CD4-positive, alpha-beta memory T cell (primary cell): ENCODE data around the gene GRIA1. TPM values are rescaled to one million over a fixed set of nuclear protein-coding genes. Genes with fewer than 3 reads are reported as not detected.

ENCODE experiments used
- CTCF ChIA-PET: fragments of 350-600 bp; sonication (Branson Sonifier 250); formaldehyde crosslinking; loops from one replicate; lab custom pipeline; 2021; ENCODE audit warnings: inconsistent platforms; ENCODE audit not compliant: partially characterized antibody; lab: Charles Lee
- POLR2A ChIA-PET: fragments of 350-600 bp; sonication (Branson Sonifier 250); formaldehyde crosslinking; loops from one replicate; lab custom pipeline; 2021; ENCODE audit not compliant: partially characterized antibody; lab: Charles Lee
- DNase-seq, 5 donors: peaks; one replicate each; pipeline versions ENCODE4 v3.0.0 to v3.0.0-alpha.2; 2020 to 2022; ENCODE audit warnings: mixed read lengths in 1 of 5
- H3K27ac ChIP-seq: one replicate; pipeline ENCODE4 v1.7.0; 2013; ENCODE audit warnings: low read depth, low read length
- H3K27me3 ChIP-seq: 2 replicates; pipeline ENCODE4 v1.7.0; 2013; ENCODE audit warnings: mild to moderate bottlenecking, low read length, moderate library complexity; ENCODE audit not compliant: insufficient read depth
- H3K36me3 ChIP-seq: 2 replicates; pipeline ENCODE4 v1.7.0; 2013; ENCODE audit warnings: mild to moderate bottlenecking, low read length, moderate library complexity; ENCODE audit not compliant: insufficient read depth
- H3K4me1 ChIP-seq: 2 replicates; pipeline ENCODE4 v1.7.0; 2013; ENCODE audit warnings: mild to moderate bottlenecking, low read length, moderate library complexity; ENCODE audit not compliant: insufficient read depth
- H3K4me3 ChIP-seq, 2 donors: one replicate each; pipeline ENCODE4 v1.7.0; 2013; ENCODE audit warnings: low read length in 2 of 2, mild to moderate bottlenecking in 1 of 2
- H3K9me3 ChIP-seq, 2 donors: one replicate each; pipeline ENCODE4 v1.7.0; 2013; ENCODE audit warnings: low read length in 2 of 2, control low read depth in 1 of 2; ENCODE audit not compliant: control insufficient read depth in 1 of 2
- H3K27ac Mint-ChIP-seq, 7 donors: one replicate each; pipeline ENCODE4 v1.8.0; 2020 to 2021; ENCODE audit warnings: mixed read lengths in 7 of 7, mild to moderate bottlenecking in 6 of 7, inconsistent platforms in 3 of 7, moderate library complexity in 3 of 7
- H3K27me3 Mint-ChIP-seq, 2 donors: one replicate each; pipeline ENCODE4 v1.8.0; 2020 to 2021; ENCODE audit warnings: mixed read lengths in 2 of 2
- H3K36me3 Mint-ChIP-seq, 2 donors: one replicate each; pipeline ENCODE4 v1.8.0; 2020 to 2021; ENCODE audit warnings: mixed read lengths in 2 of 2, inconsistent platforms in 1 of 2, mild to moderate bottlenecking in 1 of 2
- H3K4me1 Mint-ChIP-seq, 4 donors: one replicate each; pipeline ENCODE4 v1.8.0; 2020 to 2021; ENCODE audit warnings: mixed read lengths in 4 of 4, mild to moderate bottlenecking in 1 of 4
- H3K4me3 Mint-ChIP-seq, 8 donors: one replicate each; pipeline ENCODE4 v1.8.0; 2020 to 2021; ENCODE audit warnings: mixed read lengths in 8 of 8, mild to moderate bottlenecking in 7 of 8, moderate library complexity in 6 of 8, inconsistent platforms in 3 of 8
- H3K9me3 Mint-ChIP-seq, 8 donors: one replicate each; pipeline ENCODE4 v1.8.0; 2020 to 2021; ENCODE audit warnings: mixed read lengths in 8 of 8, mild to moderate bottlenecking in 5 of 8, inconsistent platforms in 3 of 8, moderate library complexity in 1 of 8
- intact Hi-C: fragments of 100-400 bp; cut with micrococcal nuclease; formaldehyde crosslinking; loops from one replicate; pipeline ENCODE4 v1.15.1; 2023
- polyA plus RNA-seq, 2 donors: library from polyadenylated mRNA; unstranded; fragments of 300-500 nt; fragmentation: Illumina TruSeq; gene quantifications; one replicate each; pipeline ENCODE4 v1.2.3, GENCODE V29; 2021
- total RNA-seq, 2 experiments: library from RNA; stranded (reverse); gene quantifications; one replicate each; pipeline ENCODE4 v1.2.3, GENCODE V29; 2021

The GRIA1 gene
- total and polyA plus RNA-seq, 4 experiments from 2014 or later: not detected

GRCh38 chr5:153483482-153483881 lies 7.0 kb upstream of the GRIA1 start:
- no peaks in the 10 kb centered on the region for H3K4me1 ChIP-seq
- ChIA-PET POLR2A (no interaction called here), CTCF (no interaction called here)
- no peak overlapping the region for H3K4me3 ChIP-seq
- H3K27ac ChIP-seq: no peak overlapping the region
- Mint-ChIP-seq H3K27me3 (peaks cover 0 to 5% of the 10 kb centered on the region in 2 donors), H3K27ac (no peak overlapping the region), H3K9me3 (peaks cover 0 to 11% (median 2%) of the 10 kb centered on the region in 8 donors), H3K36me3 (no peaks in the 10 kb centered on the region), H3K4me1 (peaks cover 0 to 1% (median 0%) of the 10 kb centered on the region in 4 donors), H3K4me3 (no peak overlapping the region)
- DNase-seq: no peak
- H3K27me3 ChIP-seq: no peaks in the 10 kb centered on the region
- H3K36me3 ChIP-seq: no peaks in the 10 kb centered on the region
- H3K9me3 ChIP-seq: no peaks in the 10 kb centered on the region
- intact Hi-C loops: no loop called here

GRCh38 chr5:153485641-153486040 lies 4.8 kb upstream of the GRIA1 start:
- Histone ChIP-seq H3K27me3 (peaks cover 4% of the 10 kb centered on the region), H3K36me3 (no peaks in the 10 kb centered on the region), H3K4me3 (no peak overlapping the region), H3K27ac (no peak overlapping the region), H3K4me1 (no peaks in the 10 kb centered on the region), H3K9me3 (no peaks in the 10 kb centered on the region)
- H3K27ac Mint-ChIP-seq: no peak overlapping the region
- intact Hi-C loops: no loop called here
- H3K9me3 Mint-ChIP-seq: peaks cover 0 to 11% (median 1%) of the 10 kb centered on the region in 8 donors
- ChIA-PET POLR2A (no interaction called here), CTCF (no interaction called here)
- H3K4me3 Mint-ChIP-seq: no peak overlapping the region
- H3K27me3 Mint-ChIP-seq: peaks cover 8 to 10% of the 10 kb centered on the region in 2 donors
- H3K36me3 Mint-ChIP-seq: no peaks in the 10 kb centered on the region
- peaks cover 0 to 1% (median 0%) of the 10 kb centered on the region in 4 donors for H3K4me1 Mint-ChIP-seq
- no peak for DNase-seq

- DNase-seq: no peak
- Mint-ChIP-seq H3K4me1 (peaks cover 0 to under 1% (median 0%) of the 10 kb centered on the region in 4 donors), H3K9me3 (peaks cover 0 to 8% (median 1%) of the 10 kb centered on the region in 8 donors), H3K27ac (no peak overlapping the region), H3K36me3 (no peaks in the 10 kb centered on the region), H3K4me3 (no peak overlapping the region), H3K27me3 (peaks cover 16 to 17% of the 10 kb centered on the region in 2 donors)
- intact Hi-C loops: no loop called here
- Histone ChIP-seq H3K27ac (no peak overlapping the region), H3K4me3 (no peak overlapping the region), H3K36me3 (no peaks in the 10 kb centered on the region), H3K9me3 (no peaks in the 10 kb centered on the region), H3K4me1 (no peaks in the 10 kb centered on the region), H3K27me3 (peaks cover 4% of the 10 kb centered on the region)
- ChIA-PET POLR2A (no interaction called here), CTCF (no interaction called here)
Observed at GRCh38 chr5:153486771-153487170, 3.7 kb upstream of the GRIA1 start.

GRCh38 chr5:153489611-153490010 lies 859 bp upstream of the GRIA1 start:
- DNase-seq: no peak
- no peak overlapping the region for H3K27ac Mint-ChIP-seq
- intact Hi-C loops: no loop called here
- no peaks in the 10 kb centered on the region for H3K4me1 Mint-ChIP-seq
- H3K36me3 Mint-ChIP-seq: no peaks in the 10 kb centered on the region
- ChIA-PET CTCF (no interaction called here), POLR2A (no interaction called here)
- peaks cover 0 to 8% (median 1%) of the 10 kb centered on the region in 8 donors for H3K9me3 Mint-ChIP-seq
- H3K27me3 Mint-ChIP-seq: peaks cover 16 to 19% of the 10 kb centered on the region in 2 donors
- no peak overlapping the region for H3K4me3 Mint-ChIP-seq
- no peaks in the 10 kb centered on the region for H3K36me3 ChIP-seq
- H3K27me3 ChIP-seq: peaks cover 4% of the 10 kb centered on the region
- no peaks in the 10 kb centered on the region for H3K4me1 ChIP-seq
- H3K9me3 ChIP-seq: no peaks in the 10 kb centered on the region
- no peak overlapping the region for H3K27ac ChIP-seq
- H3K4me3 ChIP-seq: no peak overlapping the region

GRCh38 chr5:153491038-153491744 lies 721 bp downstream of the GRIA1 start:
- Histone ChIP-seq H3K4me3 (no peak overlapping the region), H3K9me3 (no peaks in the 10 kb centered on the region), H3K27ac (no peak overlapping the region), H3K4me1 (no peaks in the 10 kb centered on the region), H3K36me3 (no peaks in the 10 kb centered on the region), H3K27me3 (peaks cover 4% of the 10 kb centered on the region)
- H3K27me3 Mint-ChIP-seq: peaks cover 16 to 19% of the 10 kb centered on the region in 2 donors
- intact Hi-C loops: no loop called here
- no peak for DNase-seq
- peaks cover 0 to 8% (median 0%) of the 10 kb centered on the region in 8 donors for H3K9me3 Mint-ChIP-seq
- no peaks in the 10 kb centered on the region for H3K36me3 Mint-ChIP-seq
- no peak overlapping the region for H3K4me3 Mint-ChIP-seq
- H3K4me1 Mint-ChIP-seq: no peaks in the 10 kb centered on the region
- ChIA-PET CTCF (no interaction called here), POLR2A (no interaction called here)
- H3K27ac Mint-ChIP-seq: no peak overlapping the region

DNA sequence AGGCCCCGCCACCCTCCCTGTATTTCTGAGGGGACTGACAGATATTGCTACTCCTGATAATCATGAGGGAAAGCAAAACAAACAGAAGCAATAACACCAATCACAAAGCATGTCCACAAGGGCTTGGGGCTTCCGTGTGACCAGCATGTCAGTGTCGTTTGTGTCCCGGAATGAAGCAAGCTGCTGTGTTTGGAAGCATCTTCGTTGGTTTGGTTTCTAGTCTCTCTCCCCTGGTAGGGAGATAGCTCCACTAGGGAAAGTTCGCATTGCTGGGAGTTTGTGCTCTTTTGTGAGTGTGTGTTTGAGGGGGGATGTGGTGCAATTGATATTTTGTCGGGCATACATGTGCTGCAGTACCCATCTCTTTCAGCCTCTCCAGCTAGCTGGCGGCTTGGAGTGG lies 1.4 kb downstream of the GRIA1 start:
- no peak overlapping the region for H3K27ac Mint-ChIP-seq
- H3K4me3 Mint-ChIP-seq: no peak overlapping the region

GRCh38 chr5:153496835-153497234 lies 6.4 kb downstream of the GRIA1 start:
- no peak overlapping the region for H3K27ac ChIP-seq
- ChIA-PET CTCF (no interaction called here), POLR2A (no interaction called here)
- DNase-seq: no peak
- no peak overlapping the region for H3K27ac Mint-ChIP-seq
- no peaks in the 10 kb centered on the region for H3K27me3 ChIP-seq
- H3K9me3 ChIP-seq: no peaks in the 10 kb centered on the region
- H3K27me3 Mint-ChIP-seq: peaks cover 0 to 1% of the 10 kb centered on the region in 2 donors
- H3K4me3 ChIP-seq: no peak overlapping the region
- H3K4me1 Mint-ChIP-seq: no peaks in the 10 kb centered on the region
- H3K4me1 ChIP-seq: no peaks in the 10 kb centered on the region
- peaks cover 0 to 3% (median 0%) of the 10 kb centered on the region in 8 donors for H3K9me3 Mint-ChIP-seq
- intact Hi-C loops: no loop called here
- H3K36me3 Mint-ChIP-seq: no peaks in the 10 kb centered on the region
- H3K4me3 Mint-ChIP-seq: no peak overlapping the region
- no peaks in the 10 kb centered on the region for H3K36me3 ChIP-seq

More for the DNA sequence above, 1.4 kb downstream of the GRIA1 start:
- H3K27me3 ChIP-seq: peaks cover 4% of the 10 kb centered on the region
- CTCF ChIA-PET: no interaction called here
- H3K27ac ChIP-seq: no peak overlapping the region
- intact Hi-C loops: no loop called here
- Mint-ChIP-seq H3K27me3 (peaks cover 16 to 19% of the 10 kb centered on the region in 2 donors), H3K4me1 (no peaks in the 10 kb centered on the region), H3K36me3 (no peaks in the 10 kb centered on the region), H3K9me3 (peaks cover 0 to 8% (median 0%) of the 10 kb centered on the region in 8 donors)
- H3K36me3 ChIP-seq: no peaks in the 10 kb centered on the region
- DNase-seq: no peak
- POLR2A ChIA-PET: no interaction called here
- no peaks in the 10 kb centered on the region for H3K4me1 ChIP-seq
- H3K4me3 ChIP-seq: no peak overlapping the region
- no peaks in the 10 kb centered on the region for H3K9me3 ChIP-seq
